HCT116 (cell line): Measurements from ENCODE around the gene BCL11B. TPM values are rescaled to one million over a fixed set of nuclear protein-coding genes. Genes with fewer than 3 reads are reported as not detected.

Experiments used
- ATAC-seq: fragments of 200-7000 bp; cut with Tn5 transposase; 2 replicates; pipeline ENCODE4 v1.9.1; 2020; ENCODE audit warnings: mild to moderate bottlenecking, moderate library complexity
- BruUV-seq: library from RNA; stranded (reverse); fragments of 400-500 nt; replicated peaks from 2 replicates; lab custom pipeline; 2021; lab: Mats Ljungman, UMichigan
- CTCF ChIA-PET: fragments of 300-600 bp; sonication (Branson Sonifier 250); formaldehyde crosslinking; loops from one replicate; lab custom pipeline; 2021; ENCODE audit warnings: antibody characterized with exemption; lab: Charles Lee
- POLR2A ChIA-PET: fragments of 300-600, 350-600 bp; sonication (Branson Sonifier 250); formaldehyde crosslinking; loops from one replicate; lab custom pipeline; 2021; ENCODE audit warnings: antibody characterized with exemption; lab: Charles Lee
- RAD21 ChIA-PET, 2 experiments: fragments of 300-600 bp; sonication (Branson Sonifier 250); formaldehyde crosslinking; loops; one replicate each; lab custom pipeline; 2023; ENCODE audit warnings: low total read pairs in 2 of 2; ENCODE audit not compliant: uncharacterized antibody in 2 of 2, unreplicated experiment in 2 of 2, low non-redundant PET in 1 of 2; lab: Charles Lee
- DNase-seq: peaks from one replicate; pipeline ENCODE4 v3.0.0-alpha.2; 2010; ENCODE audit warnings: low read depth, low spot score
- H2AFZ ChIP-seq: fragments of 200-600 bp; shearing (Covaris generic), sonication (generic); 2 replicates; pipeline ENCODE4 v1.6.1; 2017; ENCODE audit warnings: low read depth, mixed run types, mixed read lengths, antibody characterized with exemption, low read length; ENCODE audit not compliant: poor library complexity, severe bottlenecking
- H3K27ac ChIP-seq: 2 replicates; pipeline ENCODE4 v1.5.1; 2012; ENCODE audit warnings: low read depth, low read length
- H3K27me3 ChIP-seq: fragments of 200-600 bp; sonication (generic); 2 replicates; pipeline ENCODE4 v1.6.1; 2016; ENCODE audit warnings: mixed run types, low read length, mixed read lengths; ENCODE audit not compliant: insufficient read depth
- H3K36me3 ChIP-seq, 2 experiments: fragments of 200-500 bp in 1 of 2; fragments of 200-600 bp in 1 of 2; sonication (Bioruptor generic) in 1 of 2; sonication (generic) in 1 of 2; 2 replicates each; pipeline versions ENCODE4 v1.5.1 to v1.6.1; 2014 to 2016; ENCODE audit warnings: low read length in 2 of 2, inconsistent platforms in 1 of 2, mixed read lengths in 1 of 2, mixed run types in 1 of 2; ENCODE audit not compliant: insufficient read depth in 2 of 2, control insufficient read depth in 1 of 2
- H3K4me1 ChIP-seq, 2 experiments: fragments of 200-600 bp in 1 of 2; sonication (generic) in 1 of 2; 2 replicates each; pipeline versions ENCODE4 v1.5.1 to v1.6.1; 2012 to 2017; ENCODE audit warnings: low read length in 2 of 2, inconsistent platforms in 1 of 2, mild to moderate bottlenecking in 1 of 2, mixed read lengths in 1 of 2, mixed run types in 1 of 2, moderate library complexity in 1 of 2; ENCODE audit not compliant: insufficient read depth in 2 of 2, control insufficient read depth in 1 of 2
- H3K4me2 ChIP-seq: fragments of 200-600 bp; sonication (generic); 2 replicates; pipeline ENCODE4 v1.6.1; 2017; ENCODE audit warnings: mixed run types, low read length, mixed read lengths
- H3K4me3 ChIP-seq, 2 experiments: fragments of 200-600 bp in 1 of 2; sonication (generic) in 1 of 2; replicated peaks in 1 of 2; 2 replicates each; pipeline ENCODE4 v1.5.1; 2011 to 2016; ENCODE audit warnings: low read length in 2 of 2, control low read depth in 1 of 2, low read depth in 1 of 2, mild to moderate bottlenecking in 1 of 2, mixed read lengths in 1 of 2, mixed run types in 1 of 2
- H3K79me2 ChIP-seq: fragments of 200-600 bp; sonication (generic); 2 replicates; pipeline ENCODE4 v1.6.1; 2017; ENCODE audit warnings: mild to moderate bottlenecking, mixed run types, low read length, moderate library complexity, mixed read lengths; ENCODE audit not compliant: insufficient read depth
- H3K9ac ChIP-seq: fragments of 200-600 bp; sonication (generic); 2 replicates; pipeline ENCODE4 v1.6.1; 2016; ENCODE audit warnings: low read length, mixed read lengths
- H3K9me2 ChIP-seq: fragments of 200-600 bp; sonication (generic), shearing (Covaris generic); 2 replicates; pipeline ENCODE4 v1.6.1; 2017; ENCODE audit warnings: mixed run types, mild to moderate bottlenecking, moderate library complexity; ENCODE audit not compliant: insufficient read depth
- H3K9me3 ChIP-seq, 2 experiments: fragments of 200-500 bp in 1 of 2; fragments of 200-600 bp in 1 of 2; sonication (Bioruptor generic) in 1 of 2; sonication (generic) in 1 of 2; 2 replicates each; pipeline ENCODE4 v1.6.1; 2014 to 2017; ENCODE audit warnings: low read length in 2 of 2, mixed read lengths in 2 of 2, inconsistent platforms in 1 of 2, low read depth in 1 of 2, mild to moderate bottlenecking in 1 of 2, mixed run types in 1 of 2, moderate library complexity in 1 of 2; ENCODE audit not compliant: control insufficient read depth in 1 of 2, insufficient read depth in 1 of 2
- H4K20me1 ChIP-seq: fragments of 200-600 bp; sonication (generic), shearing (Covaris generic); 2 replicates; pipeline ENCODE4 v1.6.1; 2017; ENCODE audit warnings: mixed run types, mild to moderate bottlenecking, moderate library complexity; ENCODE audit not compliant: insufficient read depth
- EGR1 ChIP-seq: IDR thresholded peaks from 2 replicates; pipeline ENCODE4 v1.6.1; 2012; ENCODE audit warnings: low read depth
- EZH2phosphoT487 ChIP-seq: fragments of 200-600 bp; IDR thresholded peaks from 2 replicates; pipeline ENCODE4 v1.6.1; 2018; ENCODE audit warnings: antibody characterized with exemption, borderline replicate concordance
- FOSL1 ChIP-seq: IDR thresholded peaks from 2 replicates; pipeline ENCODE4 v1.6.1; 2012; ENCODE audit warnings: low read depth
- intact Hi-C: fragments of 100-400 bp; cut with micrococcal nuclease; formaldehyde crosslinking; loops from 2 replicates; pipeline ENCODE4 v1.10.0; 2022
- total RNA-seq: library from RNA; stranded (reverse); gene quantifications from one replicate; pipeline ENCODE4 v1.2.1, GENCODE V29; 2021; ENCODE audit not compliant: unreplicated experiment
- TF ChIP-seq, protein P1 (sequence below): IDR thresholded peaks from 2 replicates; pipeline ENCODE4 v1.6.1; 2011; ENCODE audit warnings: mild to moderate bottlenecking, low read length, moderate library complexity; ENCODE audit not compliant: insufficient replicate concordance; ENCODE audit errors: extremely low read depth

BCL11B gene
- total RNA-seq, 1 experiment from 2014 or later = 1.1 TPM

DNA sequence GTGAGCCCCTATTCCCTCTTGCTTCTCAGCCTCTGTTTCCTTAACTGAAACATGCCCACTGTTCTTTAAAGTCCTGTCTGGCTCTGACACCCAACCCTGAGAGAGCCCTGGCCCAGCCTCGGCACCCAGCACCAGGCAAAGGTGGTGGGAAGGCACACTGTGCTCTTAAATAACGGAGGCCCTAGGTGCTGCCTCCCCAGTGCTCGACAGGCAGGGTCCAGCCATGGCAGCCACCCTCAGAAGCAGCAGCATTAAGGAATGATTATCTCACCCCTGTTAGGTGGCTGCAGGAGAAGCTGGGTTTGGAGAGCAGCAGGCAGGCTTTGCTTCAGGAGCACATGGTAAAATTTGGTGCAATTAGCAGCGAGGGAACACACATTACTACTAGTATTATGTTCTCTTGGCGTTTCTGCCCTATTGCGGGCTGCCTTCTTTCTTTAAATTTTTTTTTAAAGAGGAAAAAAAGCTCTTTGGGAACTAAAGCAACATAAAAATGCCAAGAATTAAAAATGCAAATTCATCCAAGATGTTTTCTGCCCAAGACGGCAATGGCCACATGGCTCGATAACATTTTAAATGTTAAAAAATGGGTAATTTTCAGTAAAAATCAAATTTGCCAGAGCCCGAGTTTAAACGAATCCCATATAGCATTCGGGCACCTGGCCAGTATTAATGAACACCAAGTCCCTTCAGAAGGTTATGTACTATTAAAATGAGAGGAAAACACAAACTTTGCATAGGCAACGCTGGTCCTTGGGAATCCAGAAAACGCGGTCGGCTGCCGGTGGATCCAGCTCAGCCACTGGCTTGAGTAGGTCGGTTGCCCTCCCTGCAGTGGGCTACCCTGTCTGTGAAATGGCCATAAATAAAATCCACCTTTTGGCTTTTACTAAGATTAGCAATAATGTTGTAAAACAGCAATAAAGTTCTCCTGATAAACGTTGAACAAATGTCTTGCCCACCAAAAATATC, 152.2 kb downstream of the BCL11B start:
- no peak overlapping the region for H3K4me2 ChIP-seq

More for the DNA sequence above, 152.2 kb downstream of the BCL11B start:
- H3K4me1 ChIP-seq = no peaks in the 10 kb centered on the region
- TF ChIP-seq FOSL1 = no peak
- no peak for TF ChIP-seq EZH2phosphoT487
- TF ChIP-seq, protein P1, sequence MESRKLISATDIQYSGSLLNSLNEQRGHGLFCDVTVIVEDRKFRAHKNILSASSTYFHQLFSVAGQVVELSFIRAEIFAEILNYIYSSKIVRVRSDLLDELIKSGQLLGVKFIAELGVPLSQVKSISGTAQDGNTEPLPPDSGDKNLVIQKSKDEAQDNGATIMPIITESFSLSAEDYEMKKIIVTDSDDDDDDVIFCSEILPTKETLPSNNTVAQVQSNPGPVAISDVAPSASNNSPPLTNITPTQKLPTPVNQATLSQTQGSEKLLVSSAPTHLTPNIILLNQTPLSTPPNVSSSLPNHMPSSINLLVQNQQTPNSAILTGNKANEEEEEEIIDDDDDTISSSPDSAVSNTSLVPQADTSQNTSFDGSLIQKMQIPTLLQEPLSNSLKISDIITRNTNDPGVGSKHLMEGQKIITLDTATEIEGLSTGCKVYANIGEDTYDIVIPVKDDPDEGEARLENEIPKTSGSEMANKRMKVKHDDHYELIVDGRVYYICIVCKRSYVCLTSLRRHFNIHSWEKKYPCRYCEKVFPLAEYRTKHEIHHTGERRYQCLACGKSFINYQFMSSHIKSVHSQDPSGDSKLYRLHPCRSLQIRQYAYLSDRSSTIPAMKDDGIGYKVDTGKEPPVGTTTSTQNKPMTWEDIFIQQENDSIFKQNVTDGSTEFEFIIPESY = no peak
- TF ChIP-seq EGR1 = no peak
- ChIA-PET RAD21 (no interaction called here), POLR2A (no interaction called here), CTCF (interaction anchor here (0.9 kb wide), 1 partner anchor 147 kb away, joined by 3 read pairs; no protein-coding TSS in a partner anchor)
- H2AFZ ChIP-seq = no peak overlapping the region
- H3K9me2 ChIP-seq = no peaks in the 10 kb centered on the region
- no peaks in the 10 kb centered on the region for H3K9me3 ChIP-seq
- H3K27ac ChIP-seq = no peak overlapping the region
- H3K36me3 ChIP-seq = no peaks in the 10 kb centered on the region
- no peak overlapping the region for H3K9ac ChIP-seq
- no TSS peak for BruUV-seq
- no peaks in the 10 kb centered on the region for H3K79me2 ChIP-seq
- no peak overlapping the region for H3K4me3 ChIP-seq
- DNase-seq (no peak), ATAC-seq (no peak)
- H3K27me3 ChIP-seq = peaks cover 20% of the 10 kb centered on the region
- no peaks in the 10 kb centered on the region for H4K20me1 ChIP-seq
- intact Hi-C loops = no loop called here

Other genes with a start within 250 kb of the BCL11B start
- 46.6 TPM for gene SETD3, start 208.7 kb upstream of the BCL11B start, total RNA-seq
- 68.2 TPM for gene CCNK, start 209.2 kb upstream of the BCL11B start, total RNA-seq